OCI-LY1 (cell line): ENCODE data around the gene CFAP58.

Source experiments
- H2AFZ ChIP-seq: fragments of 200-600 bp; sonication (generic), shearing (Covaris generic); 2 replicates; pipeline ENCODE4 v1.6.0; 2014; ENCODE audit warnings: antibody characterized with exemption, mild to moderate bottlenecking, low read length
- H3F3A ChIP-seq: fragments of 200-600 bp; sonication (generic), shearing (Covaris generic); 2 replicates; pipeline ENCODE4 v1.6.0; 2014; ENCODE audit warnings: mild to moderate bottlenecking, antibody characterized with exemption, low read length, moderate library complexity; ENCODE audit not compliant: insufficient read depth
- H3K27ac ChIP-seq: fragments of 200-600 bp; sonication (generic); 2 replicates; pipeline ENCODE4 v1.5.1; 2014; ENCODE audit warnings: low read length, mixed run types, mild to moderate bottlenecking, low read depth; ENCODE audit not compliant: poor library complexity, severe bottlenecking
- H3K27me3 ChIP-seq: fragments of 200-600 bp; sonication (generic); 2 replicates; pipeline ENCODE4 v1.6.0; 2014; ENCODE audit warnings: antibody characterized with exemption, mild to moderate bottlenecking, low read length, moderate library complexity; ENCODE audit not compliant: insufficient read depth
- H3K36me3 ChIP-seq: fragments of 200-600 bp; sonication (generic); 2 replicates; pipeline ENCODE4 v1.6.1; 2014; ENCODE audit warnings: mild to moderate bottlenecking, antibody characterized with exemption, low read length, moderate library complexity, mixed read lengths; ENCODE audit not compliant: insufficient read depth
- H3K4me1 ChIP-seq: fragments of 200-600 bp; sonication (generic); 2 replicates; pipeline ENCODE4 v1.5.1; 2014; ENCODE audit warnings: mild to moderate bottlenecking, low read length, moderate library complexity; ENCODE audit not compliant: insufficient read depth, severe bottlenecking
- H3K4me2 ChIP-seq: fragments of 200-600 bp; sonication (generic), shearing (Covaris generic); 2 replicates; pipeline ENCODE4 v1.6.1; 2014; ENCODE audit warnings: low read length
- H3K4me3 ChIP-seq: fragments of 200-600 bp; sonication (generic); 2 replicates; pipeline ENCODE4 v1.5.1; 2014; ENCODE audit warnings: low read length, low read depth, mild to moderate bottlenecking, mixed read lengths; ENCODE audit not compliant: poor library complexity, severe bottlenecking
- H3K79me2 ChIP-seq: fragments of 200-600 bp; shearing (Covaris generic); 2 replicates; pipeline ENCODE4 v1.6.1; 2016; ENCODE audit warnings: mixed run types, low read length, mixed read lengths; ENCODE audit not compliant: insufficient read depth
- H3K9ac ChIP-seq: fragments of 200-600 bp; sonication (generic), shearing (Covaris generic); 2 replicates; pipeline ENCODE4 v1.6.1; 2014; ENCODE audit warnings: mild to moderate bottlenecking, low read length, mixed read lengths
- H3K9me2 ChIP-seq: fragments of 200-600 bp; sonication (generic), shearing (Covaris generic); 2 replicates; pipeline ENCODE4 v1.6.1; 2014; ENCODE audit warnings: low read depth, mild to moderate bottlenecking, low read length, mixed read lengths
- H3K9me3 ChIP-seq: fragments of 200-600 bp; shearing (Covaris generic); 2 replicates; pipeline ENCODE4 v1.6.1; 2014; ENCODE audit warnings: low read length, mixed read lengths
- H4K20me1 ChIP-seq: fragments of 200-600 bp; sonication (generic), shearing (Covaris generic); 2 replicates; pipeline ENCODE4 v1.6.0; 2016; ENCODE audit warnings: mild to moderate bottlenecking, low read length; ENCODE audit not compliant: insufficient read depth
- EZH2 ChIP-seq: fragments of 200-600 bp; sonication (generic), shearing (Covaris generic); IDR thresholded peaks from 2 replicates; pipeline ENCODE4 v1.8.0; 2017; ENCODE audit warnings: borderline replicate concordance, mixed run types, mild to moderate bottlenecking, antibody characterized with exemption, low read length, moderate library complexity, mixed read lengths
- TF ChIP-seq, protein P1 (sequence below): fragments of 200-600 bp; sonication (generic), shearing (Covaris generic); IDR thresholded peaks from 2 replicates; pipeline ENCODE4 v1.5.1; 2017; ENCODE audit warnings: mild to moderate bottlenecking, antibody characterized with exemption, low read length, moderate library complexity, mixed read lengths

The CFAP58 gene

DNA sequence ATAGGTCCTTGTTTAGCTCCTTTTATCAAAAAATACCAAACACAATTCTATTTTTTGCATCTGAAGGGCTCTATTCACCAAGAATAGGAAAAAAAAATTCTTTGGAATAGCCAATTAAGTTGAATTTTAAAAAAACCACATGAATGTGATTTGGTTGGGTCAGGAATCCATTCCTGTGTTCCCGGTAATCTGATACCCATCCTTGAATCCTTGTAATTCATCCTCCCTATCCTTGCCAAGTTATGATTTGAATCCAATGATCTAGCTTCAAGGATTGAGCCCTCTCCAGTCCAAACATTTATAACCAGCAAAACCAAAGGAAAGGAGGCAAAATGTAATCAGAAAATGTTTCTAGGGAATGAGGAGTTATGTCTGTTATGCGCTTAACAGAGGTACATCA lies 86.6 kb downstream of the CFAP58 start:
- TF ChIP-seq, protein P1, sequence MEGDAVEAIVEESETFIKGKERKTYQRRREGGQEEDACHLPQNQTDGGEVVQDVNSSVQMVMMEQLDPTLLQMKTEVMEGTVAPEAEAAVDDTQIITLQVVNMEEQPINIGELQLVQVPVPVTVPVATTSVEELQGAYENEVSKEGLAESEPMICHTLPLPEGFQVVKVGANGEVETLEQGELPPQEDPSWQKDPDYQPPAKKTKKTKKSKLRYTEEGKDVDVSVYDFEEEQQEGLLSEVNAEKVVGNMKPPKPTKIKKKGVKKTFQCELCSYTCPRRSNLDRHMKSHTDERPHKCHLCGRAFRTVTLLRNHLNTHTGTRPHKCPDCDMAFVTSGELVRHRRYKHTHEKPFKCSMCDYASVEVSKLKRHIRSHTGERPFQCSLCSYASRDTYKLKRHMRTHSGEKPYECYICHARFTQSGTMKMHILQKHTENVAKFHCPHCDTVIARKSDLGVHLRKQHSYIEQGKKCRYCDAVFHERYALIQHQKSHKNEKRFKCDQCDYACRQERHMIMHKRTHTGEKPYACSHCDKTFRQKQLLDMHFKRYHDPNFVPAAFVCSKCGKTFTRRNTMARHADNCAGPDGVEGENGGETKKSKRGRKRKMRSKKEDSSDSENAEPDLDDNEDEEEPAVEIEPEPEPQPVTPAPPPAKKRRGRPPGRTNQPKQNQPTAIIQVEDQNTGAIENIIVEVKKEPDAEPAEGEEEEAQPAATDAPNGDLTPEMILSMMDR, result no peak
- TF ChIP-seq EZH2, result no peak
- H2AFZ ChIP-seq, result no peak overlapping the region
- H3K9me2 ChIP-seq, result no peaks in the 10 kb centered on the region

DNA sequence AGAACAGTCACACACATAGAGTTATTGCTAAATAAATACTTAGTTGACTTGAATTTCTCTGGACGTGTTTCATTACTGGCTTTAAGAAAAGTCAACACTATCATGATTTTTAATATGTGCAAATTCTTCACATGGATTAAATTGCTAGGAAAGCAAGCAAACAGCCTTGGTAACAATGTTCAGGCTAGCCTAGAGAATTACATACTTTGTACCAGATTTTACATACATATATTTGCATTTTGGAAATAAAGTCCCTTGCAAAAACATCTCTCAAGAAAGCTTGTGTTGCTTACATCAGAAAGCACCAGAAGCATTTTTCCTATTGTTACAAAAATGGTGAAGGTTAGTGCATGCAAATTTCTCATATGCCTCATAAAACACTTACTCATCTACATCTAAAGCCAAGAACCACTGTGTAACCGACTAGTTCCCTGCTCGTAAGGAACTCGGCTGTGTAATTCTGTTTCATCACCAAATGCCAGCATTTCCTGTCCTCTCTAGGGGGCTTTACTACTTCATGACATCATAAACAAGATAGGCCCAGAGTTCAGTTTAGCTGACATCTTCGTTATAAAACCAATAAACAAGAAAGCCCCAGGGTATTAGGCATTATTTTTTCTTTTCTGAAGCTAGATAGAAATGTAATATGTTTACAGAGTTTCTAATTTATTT lies 87.8 kb downstream of the CFAP58 start:
- H3K4me2 ChIP-seq, result no peak overlapping the region

More for the DNA sequence above, 86.6 kb downstream of the CFAP58 start:
- Histone ChIP-seq H3F3A (no peaks in the 10 kb centered on the region), H3K27me3 (no peaks in the 10 kb centered on the region), H3K4me3 (no peak overlapping the region), H3K4me1 (no peaks in the 10 kb centered on the region), H3K9me3 (no peaks in the 10 kb centered on the region), H3K4me2 (no peak overlapping the region), H3K36me3 (no peaks in the 10 kb centered on the region), H3K79me2 (no peaks in the 10 kb centered on the region), H3K27ac (no peak overlapping the region), H3K9ac (no peak overlapping the region), H4K20me1 (no peaks in the 10 kb centered on the region)

DNA sequence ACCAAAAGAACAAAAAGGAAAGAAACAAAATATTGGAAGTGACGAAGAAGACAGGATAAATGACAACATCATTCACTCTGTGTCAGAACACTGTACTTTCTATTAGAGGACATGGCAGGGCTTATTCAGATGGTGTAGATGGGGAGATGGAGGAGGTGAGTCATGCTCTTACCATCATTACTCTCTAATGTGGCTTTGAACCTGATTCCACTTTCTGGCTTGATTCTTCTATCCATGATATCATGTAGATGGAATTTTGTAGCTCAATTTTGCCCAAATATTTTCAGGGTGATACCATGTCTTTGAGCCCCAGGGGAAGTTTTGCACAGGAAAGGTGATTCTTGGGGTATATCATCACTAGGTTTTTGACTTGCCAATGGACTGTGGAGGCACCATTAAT lies 91.7 kb downstream of the CFAP58 start:
- Histone ChIP-seq H3F3A (no peaks in the 10 kb centered on the region), H4K20me1 (no peaks in the 10 kb centered on the region), H3K9ac (no peak overlapping the region), H3K4me3 (no peak overlapping the region), H3K4me1 (no peaks in the 10 kb centered on the region), H3K9me2 (no peaks in the 10 kb centered on the region), H3K36me3 (no peaks in the 10 kb centered on the region), H3K9me3 (no peaks in the 10 kb centered on the region), H3K27ac (no peak overlapping the region), H2AFZ (no peak overlapping the region), H3K4me2 (no peak overlapping the region), H3K79me2 (no peaks in the 10 kb centered on the region), H3K27me3 (no peaks in the 10 kb centered on the region)
- TF ChIP-seq, protein P1, result no peak
- TF ChIP-seq EZH2, result no peak

More for the DNA sequence above, 87.8 kb downstream of the CFAP58 start:
- H3K9ac ChIP-seq, result no peak overlapping the region
- H3K79me2 ChIP-seq, result no peaks in the 10 kb centered on the region
- no peaks in the 10 kb centered on the region for H3F3A ChIP-seq
- H3K36me3 ChIP-seq, result no peaks in the 10 kb centered on the region
- H3K9me3 ChIP-seq, result no peaks in the 10 kb centered on the region
- no peak overlapping the region for H3K27ac ChIP-seq
- TF ChIP-seq EZH2, result no peak
- TF ChIP-seq, protein P1, result no peak
- H3K27me3 ChIP-seq, result no peaks in the 10 kb centered on the region
- no peaks in the 10 kb centered on the region for H3K4me1 ChIP-seq
- H3K9me2 ChIP-seq, result no peaks in the 10 kb centered on the region
- H3K4me3 ChIP-seq, result no peak overlapping the region
- H2AFZ ChIP-seq, result no peak overlapping the region
- H4K20me1 ChIP-seq, result no peaks in the 10 kb centered on the region
